Fibroblast of the conjunctiva (primary cell): Measurements from ENCODE around the gene LEPROT.
"Not testable (repeated sequence)": the region's sequence is repeated elsewhere in the genome, so short reads cannot be mapped to it uniquely, and the experiment has no call there.

Experiments
- DNase-seq: peaks from one replicate; pipeline ENCODE4 v3.0.0-alpha.2; 2010; ENCODE audit warnings: low read depth

The LEPROT gene

GRCh38 chr1:65437616-65438015, 17.1 kb downstream of the LEPROT start:
- DNase-seq, result no peak

- DNase-seq, result no peak
These were observed 19.9 kb downstream of the LEPROT start for GRCh38 chr1:65440322-65440900.

- DNase-seq, result no peak
These were observed 20.4 kb downstream of the LEPROT start for GRCh38 chr1:65440915-65441314.

GRCh38 chr1:65441464-65441863, 21.0 kb downstream of the LEPROT start:
- DNase-seq, result no peak

- DNase-seq, result no peak
These were observed 22.0 kb downstream of the LEPROT start for GRCh38 chr1:65442442-65442841.

DNA sequence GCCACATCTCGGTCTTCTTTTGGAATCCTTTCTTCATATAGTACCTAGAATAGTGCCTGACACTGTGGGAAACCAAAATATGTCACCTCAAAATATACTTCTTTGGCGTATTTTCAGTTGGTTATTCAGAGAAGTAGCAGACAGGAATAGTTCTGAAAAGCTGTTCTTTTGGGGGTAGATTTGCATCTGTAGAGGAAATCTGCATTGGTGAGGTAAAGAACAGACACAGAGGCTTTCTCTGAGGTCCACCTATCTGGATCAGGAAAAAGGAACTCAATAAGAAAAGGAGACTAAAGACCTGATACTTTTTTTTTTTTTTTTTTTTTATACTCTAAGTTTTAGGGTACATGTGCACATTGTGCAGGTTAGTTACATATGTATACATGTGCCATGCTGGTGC, 23.2 kb downstream of the LEPROT start:
- no peak for DNase-seq

DNA sequence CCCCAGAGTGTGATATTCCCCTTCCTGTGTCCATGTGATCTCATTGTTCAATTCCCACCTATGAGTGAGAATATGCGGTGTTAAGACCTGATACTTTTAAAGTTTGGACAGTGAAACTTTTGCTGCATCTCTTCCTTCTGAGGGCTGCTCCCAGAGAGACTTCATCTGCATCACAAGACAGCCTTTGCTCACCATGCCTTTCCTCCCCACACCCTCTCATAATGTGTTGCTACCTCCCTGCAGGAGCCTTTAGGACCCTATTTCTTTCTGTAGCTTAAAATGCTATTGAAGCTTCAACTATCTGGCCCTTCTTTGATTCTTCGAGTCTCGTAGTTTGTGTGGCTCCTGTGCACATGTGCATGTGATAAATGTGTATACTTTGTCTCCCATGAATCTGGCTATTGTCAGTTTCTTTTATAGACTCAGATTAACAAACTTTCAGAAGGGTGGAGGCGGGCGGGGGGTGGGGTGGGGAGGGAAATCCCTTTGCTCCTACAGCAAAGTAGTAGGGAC, 23.7 kb downstream of the LEPROT start:
- DNase-seq, result no peak

DNA sequence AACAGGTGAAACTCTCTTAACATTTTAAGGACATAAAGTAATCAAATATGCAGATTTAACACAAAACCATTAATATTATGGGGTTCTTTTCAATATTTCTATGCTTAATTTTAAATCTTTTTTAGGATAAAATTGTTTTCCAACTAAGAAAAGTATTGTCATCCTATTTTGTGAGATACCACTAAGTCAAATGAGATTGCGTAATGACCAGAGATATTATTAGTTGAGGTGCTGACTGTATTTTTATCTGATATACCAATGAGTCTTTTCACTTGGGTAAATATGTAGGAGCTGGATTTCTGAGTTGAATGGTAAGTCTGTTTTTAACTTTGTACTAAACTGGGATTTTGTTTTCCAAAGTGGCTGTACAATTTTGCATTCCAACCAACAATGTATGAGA, 25.4 kb downstream of the LEPROT start:
- DNase-seq, result no peak

DNA sequence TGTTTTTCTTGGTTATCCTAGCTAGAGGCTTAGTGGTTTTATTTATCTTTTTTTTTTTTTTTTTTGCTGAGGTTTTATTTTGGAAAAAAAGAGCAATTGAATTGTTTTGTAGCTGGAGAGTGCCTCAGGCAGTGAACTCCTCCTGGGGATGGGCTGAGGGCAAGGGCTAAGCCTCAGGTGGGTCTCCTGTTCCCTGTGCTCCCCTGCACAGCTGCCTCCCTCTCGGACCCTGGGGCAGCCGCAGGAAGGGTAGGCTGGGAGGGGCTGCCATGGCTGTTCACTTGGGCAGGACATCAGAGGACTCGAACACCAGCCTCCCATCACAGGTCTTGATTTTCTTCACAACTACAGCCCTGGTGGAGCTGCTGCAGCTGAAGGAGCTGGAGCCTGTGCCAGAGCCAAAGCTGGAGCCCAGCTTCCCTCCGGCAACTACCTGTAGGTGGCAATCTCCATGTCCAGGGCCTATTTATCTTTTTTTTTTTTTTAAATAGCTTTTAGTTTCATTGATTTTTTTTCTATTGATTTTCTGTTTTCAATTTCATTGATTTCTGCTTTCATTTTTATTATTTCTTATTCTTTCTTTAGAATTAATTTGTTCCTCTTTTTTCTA, 28.9 kb downstream of the LEPROT start:
- no peak for DNase-seq

DNA sequence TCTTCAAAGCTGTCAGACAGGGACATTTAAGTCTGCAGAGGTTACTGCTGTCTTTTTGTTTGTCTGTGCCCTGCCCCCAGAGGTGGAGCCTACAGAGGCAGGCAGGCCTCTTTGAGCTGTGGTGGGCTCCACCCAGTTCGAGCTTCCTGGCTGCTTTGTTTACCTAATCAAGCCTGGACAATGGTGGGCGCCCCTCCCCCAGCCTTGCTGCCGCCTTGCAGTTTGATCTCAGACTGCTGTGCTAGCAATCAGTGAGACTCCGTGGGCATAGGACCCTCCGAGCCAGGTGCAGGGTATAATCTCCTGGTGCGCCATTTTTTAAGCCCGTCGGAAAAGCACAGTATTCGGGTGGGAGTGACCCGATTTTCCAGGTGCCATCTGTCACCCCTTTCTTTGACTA, 35.2 kb downstream of the LEPROT start:
- DNase-seq, result not testable (repeated sequence)

- no peak for DNase-seq
These were observed 36.0 kb downstream of the LEPROT start for GRCh38 chr1:65456481-65456880.

GRCh38 chr1:65457868-65458267, 37.4 kb downstream of the LEPROT start:
- DNase-seq, result no peak

- DNase-seq, result no peak
These were observed 38.4 kb downstream of the LEPROT start for GRCh38 chr1:65458730-65459396.

GRCh38 chr1:65459397-65459768, 38.9 kb downstream of the LEPROT start:
- DNase-seq, result no peak

- DNase-seq, result not testable (repeated sequence)
These were observed 45.4 kb downstream of the LEPROT start for GRCh38 chr1:65465837-65466236.

DNA sequence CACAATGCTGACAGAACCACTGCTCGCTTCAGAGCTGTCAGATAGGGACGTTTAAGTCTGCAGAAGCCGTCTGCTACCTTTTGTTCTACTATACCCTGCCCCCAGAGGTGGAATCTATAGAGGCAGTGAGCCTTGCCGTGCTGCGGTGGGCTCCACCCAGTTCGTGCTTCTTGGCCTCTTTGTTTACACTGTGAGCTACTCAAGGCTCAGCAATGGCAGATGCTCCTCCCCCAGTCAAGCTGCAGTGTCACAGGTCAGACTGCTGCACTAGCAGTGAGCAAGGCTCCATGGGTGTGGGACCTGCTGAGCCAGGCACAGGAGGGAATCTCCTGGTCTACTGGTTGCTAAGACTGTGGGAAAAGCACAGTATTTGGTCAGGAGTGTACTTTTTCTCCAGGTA, 47.1 kb downstream of the LEPROT start:
- no peak for DNase-seq

DNA sequence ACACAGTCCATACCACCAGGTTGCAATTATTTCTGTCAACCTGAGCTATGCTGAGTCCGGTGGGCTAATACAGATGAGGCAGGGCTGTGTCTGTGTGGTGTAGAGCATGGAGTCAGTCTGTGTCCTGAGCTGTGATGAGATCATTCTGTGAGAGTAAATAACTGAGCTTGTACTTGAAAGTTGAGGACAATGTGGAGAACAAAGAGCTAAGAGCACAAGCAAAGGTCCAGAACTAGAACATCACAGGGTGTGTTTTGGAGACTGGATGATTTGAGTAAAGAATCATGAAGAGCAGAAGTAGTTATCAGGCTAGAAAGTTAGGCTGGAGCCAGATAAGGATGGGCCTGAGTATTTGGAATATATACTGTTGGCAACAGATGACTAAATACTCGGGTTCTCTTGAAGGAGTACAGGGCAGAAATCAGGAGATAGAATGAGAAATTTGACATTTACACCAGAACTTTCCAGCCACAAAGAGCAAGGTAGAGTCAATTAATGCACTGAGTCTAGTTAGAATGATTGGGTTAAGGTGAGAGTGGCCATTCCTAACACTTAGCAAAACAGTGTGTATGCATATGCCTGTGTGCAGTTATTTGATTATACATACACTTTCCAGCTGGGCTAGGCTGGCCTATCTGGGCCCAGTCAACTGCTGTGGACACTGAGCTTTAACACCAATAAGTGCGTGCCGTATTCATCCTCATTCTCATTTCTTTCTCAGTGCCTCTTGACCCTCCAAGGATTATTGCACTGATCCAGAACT, 48.8 kb downstream of the LEPROT start:
- DNase-seq, result no peak

DNA sequence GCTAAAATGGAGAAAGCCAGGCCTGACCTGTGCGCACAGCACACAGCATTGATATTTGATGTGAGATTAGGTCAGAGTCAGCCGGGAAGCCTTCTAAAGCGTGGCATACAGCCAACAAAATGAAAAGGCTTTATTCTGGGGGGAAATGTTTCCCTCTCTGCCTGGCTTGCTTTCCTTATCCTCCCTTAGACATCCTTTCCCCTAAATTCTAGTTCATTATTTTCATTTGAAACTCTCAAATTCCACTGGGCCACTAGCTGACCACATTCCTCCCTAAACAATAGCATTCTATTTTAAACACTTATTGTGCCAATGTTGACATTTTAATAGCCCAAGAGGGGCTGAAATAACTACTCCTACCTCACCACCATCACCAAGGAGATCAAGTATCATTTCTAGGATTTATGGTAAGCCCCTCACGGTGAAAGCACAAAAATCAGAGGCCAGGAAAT, 49.4 kb downstream of the LEPROT start:
- DNase-seq, result peak; percentile 57

GRCh38 chr1:65470766-65471165, 50.3 kb downstream of the LEPROT start:
- no peak for DNase-seq

DNA sequence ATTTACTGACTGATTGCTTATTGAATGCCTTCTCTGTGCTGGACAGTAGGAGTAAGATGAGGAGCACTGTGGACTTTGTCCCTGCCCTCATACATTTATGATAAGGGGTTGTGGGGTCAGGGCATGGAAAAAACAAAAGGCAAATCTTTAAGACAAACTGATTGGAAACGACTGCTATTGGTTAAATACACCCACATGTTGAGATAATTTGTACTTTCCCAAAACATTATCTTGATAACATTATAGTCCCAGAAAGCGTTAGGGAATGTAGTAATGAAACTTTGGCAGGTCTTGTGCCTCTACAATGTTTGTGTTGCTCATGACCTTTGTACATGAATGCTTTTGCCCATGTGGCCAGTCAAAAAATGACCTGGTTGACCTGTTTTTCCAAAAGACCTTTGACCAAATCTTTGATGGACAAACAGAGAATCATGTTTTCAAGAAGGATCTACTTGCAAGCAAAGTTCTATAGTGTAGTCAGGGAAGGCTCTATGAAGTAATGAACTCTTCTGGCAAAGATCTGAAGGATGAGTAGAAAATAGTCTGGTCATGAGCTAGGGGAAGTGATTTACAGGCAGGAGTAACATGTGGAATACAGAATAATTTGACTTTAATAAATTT, 50.9 kb downstream of the LEPROT start:
- no peak for DNase-seq

DNA sequence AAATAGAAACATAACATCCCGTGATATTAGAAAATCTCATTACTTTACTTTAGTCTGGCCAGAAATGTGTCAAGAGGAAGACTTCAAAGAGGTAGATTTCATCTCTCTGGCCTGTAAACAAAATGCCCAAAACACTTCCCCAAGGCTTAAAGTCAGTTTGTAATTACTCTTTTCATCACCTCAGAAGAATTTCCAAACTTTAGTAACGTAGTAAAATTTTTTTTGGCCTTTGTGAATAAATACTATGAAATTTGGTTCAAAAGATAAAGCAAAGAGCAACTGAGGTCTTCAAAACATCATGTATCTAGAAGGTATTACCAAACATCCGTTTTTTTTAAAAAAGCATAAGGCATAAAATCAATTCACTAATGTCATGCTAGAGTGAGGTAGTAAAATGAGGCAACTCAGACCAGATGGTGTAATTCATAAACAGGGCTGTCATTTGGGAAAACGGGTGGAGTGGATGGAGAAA, 51.4 kb downstream of the LEPROT start:
- no peak for DNase-seq

DNA sequence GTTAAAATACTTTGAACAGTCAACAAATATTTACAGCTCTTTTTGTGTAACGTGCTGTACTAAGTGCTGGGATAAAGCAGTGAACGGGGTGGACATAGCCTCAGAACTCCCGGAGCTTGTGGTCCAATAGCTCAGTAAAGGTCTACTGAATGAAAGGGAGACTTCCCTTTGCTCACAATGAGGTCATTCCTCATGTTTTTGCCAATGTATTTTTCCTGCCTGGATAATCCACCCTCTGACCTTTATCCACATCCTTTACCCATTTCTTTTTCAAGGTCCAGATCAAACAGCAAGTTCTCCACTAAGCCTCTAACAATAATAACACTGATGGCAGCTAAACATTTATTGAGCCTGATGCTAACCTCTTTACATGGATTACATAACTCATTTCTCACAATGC, 55.9 kb downstream of the LEPROT start:
- no peak for DNase-seq
